C4-2B (cell line): ENCODE measurements around the gene CYP4F3.
A peak's percentile ranks its signal among the peaks of the same experiment; 100 is the strongest.

Source experiments
- H3K27ac ChIP-seq: fragments of 450-650 bp; 2 replicates; pipeline ENCODE4 v1.5.1; 2017
- ZFX ChIP-seq: fragments of 450-650 bp; IDR thresholded peaks from 2 replicates; pipeline ENCODE4 v1.6.1; 2017
- TF ChIP-seq, protein P1 (sequence below): fragments of 450-650 bp; conservative IDR thresholded peaks from 2 replicates; pipeline ENCODE4 v1.5.1; 2017; ENCODE audit warnings: mild to moderate bottlenecking

The CYP4F3 gene

GRCh38 chr19:15666186-15666585, 25.5 kb downstream of the CYP4F3 start:
- TF ChIP-seq ZFX = no peak

DNA sequence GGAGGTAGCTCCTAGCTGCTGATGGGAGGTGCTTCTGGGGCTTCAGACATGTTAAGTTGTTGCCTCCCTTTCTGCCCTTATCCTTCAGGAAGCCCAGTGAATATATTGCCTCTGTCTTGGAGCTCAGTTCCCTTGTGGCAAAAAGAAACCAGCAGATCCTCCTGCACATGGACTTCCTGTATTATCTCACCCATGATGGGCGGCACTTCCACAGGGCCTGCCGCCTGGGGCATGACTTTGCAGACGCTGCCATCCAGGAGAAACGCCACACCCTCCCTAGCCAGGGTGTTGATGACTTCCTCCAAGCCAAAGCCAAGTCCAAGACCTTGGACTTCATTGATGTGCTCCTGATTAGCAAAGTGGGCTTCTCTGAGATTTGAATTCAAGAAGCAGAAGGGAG, 26.2 kb downstream of the CYP4F3 start:
- no peak overlapping the region for H3K27ac ChIP-seq
- TF ChIP-seq, protein P1, sequence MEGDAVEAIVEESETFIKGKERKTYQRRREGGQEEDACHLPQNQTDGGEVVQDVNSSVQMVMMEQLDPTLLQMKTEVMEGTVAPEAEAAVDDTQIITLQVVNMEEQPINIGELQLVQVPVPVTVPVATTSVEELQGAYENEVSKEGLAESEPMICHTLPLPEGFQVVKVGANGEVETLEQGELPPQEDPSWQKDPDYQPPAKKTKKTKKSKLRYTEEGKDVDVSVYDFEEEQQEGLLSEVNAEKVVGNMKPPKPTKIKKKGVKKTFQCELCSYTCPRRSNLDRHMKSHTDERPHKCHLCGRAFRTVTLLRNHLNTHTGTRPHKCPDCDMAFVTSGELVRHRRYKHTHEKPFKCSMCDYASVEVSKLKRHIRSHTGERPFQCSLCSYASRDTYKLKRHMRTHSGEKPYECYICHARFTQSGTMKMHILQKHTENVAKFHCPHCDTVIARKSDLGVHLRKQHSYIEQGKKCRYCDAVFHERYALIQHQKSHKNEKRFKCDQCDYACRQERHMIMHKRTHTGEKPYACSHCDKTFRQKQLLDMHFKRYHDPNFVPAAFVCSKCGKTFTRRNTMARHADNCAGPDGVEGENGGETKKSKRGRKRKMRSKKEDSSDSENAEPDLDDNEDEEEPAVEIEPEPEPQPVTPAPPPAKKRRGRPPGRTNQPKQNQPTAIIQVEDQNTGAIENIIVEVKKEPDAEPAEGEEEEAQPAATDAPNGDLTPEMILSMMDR = no peak
- TF ChIP-seq ZFX = no peak

More at GRCh38 chr19:15666186-15666585, 25.5 kb downstream of the CYP4F3 start:
- H3K27ac ChIP-seq = no peak overlapping the region

DNA sequence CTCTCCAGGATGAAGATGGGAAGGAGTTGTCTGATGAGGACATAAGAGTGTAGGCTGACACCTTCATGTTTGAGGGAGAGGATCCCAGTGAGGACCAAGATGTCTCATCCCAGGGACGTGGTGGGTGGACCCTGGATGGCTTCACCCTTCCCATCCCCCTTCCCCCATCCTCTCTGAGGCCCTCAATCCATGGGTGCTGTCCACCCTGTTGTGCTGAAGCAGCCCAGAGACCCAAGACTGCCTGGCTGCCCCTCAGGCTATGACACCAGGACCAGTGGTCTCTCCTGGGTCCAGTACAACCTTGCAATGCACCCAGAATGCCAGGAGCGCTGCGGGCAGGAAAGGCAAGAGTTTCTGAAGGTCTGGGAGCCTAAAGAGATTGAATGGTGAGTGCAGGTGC, 28.7 kb downstream of the CYP4F3 start:
- H3K27ac ChIP-seq = no peak overlapping the region
- no peak for TF ChIP-seq ZFX
- TF ChIP-seq, protein P1 = no peak

DNA sequence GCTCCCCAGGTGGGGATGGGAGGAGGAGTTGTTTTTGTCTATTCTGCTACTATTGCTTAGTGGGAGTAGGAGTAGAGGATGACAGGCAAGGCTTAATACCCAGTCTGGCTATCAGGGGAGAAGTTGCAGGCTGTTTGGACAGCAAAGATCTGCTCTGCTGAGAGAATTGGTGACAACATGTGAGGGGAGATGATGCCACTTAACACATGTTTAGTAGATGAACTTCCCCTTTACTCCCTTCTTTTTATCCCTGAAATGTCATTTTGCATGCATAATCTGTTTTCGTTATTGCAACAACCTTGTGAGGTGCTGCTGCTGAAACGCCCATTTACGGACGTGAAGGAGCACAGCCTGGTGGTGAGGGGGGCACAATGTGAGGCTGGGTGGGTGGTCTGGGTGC, 29.2 kb downstream of the CYP4F3 start:
- H3K27ac ChIP-seq = no peak overlapping the region
- TF ChIP-seq, protein P1 = no peak
- TF ChIP-seq ZFX = no peak

DNA sequence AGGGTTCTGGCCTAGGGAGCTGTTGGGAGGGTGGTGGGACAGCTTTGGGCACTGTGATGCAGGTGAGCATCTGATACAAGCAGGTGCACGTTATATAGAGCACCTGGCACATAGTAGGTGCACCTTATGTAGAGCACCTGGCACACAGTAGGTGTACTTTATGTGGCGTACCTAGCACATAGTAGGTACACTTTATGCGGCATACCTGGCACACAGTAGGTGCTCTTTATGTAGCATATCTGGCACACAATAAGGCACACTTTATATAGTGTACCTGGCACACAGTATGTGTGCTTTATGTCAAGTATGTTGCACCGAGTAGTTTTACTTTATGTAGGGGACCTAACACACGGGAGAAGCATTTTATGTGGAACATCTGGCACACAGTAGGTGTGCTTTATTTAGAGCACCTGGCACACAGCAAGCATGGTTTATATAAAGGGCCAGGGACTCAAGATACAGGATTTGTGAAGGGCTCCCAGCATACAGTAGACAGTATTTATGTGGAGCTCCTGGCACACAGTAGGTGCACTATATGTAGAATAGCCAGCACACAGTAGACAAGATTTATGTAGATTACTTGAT, 30.6 kb downstream of the CYP4F3 start:
- no peak overlapping the region for H3K27ac ChIP-seq
- TF ChIP-seq ZFX = no peak
- TF ChIP-seq, protein P1 = no peak

GRCh38 chr19:15671891-15672579, 31.3 kb downstream of the CYP4F3 start:
- TF ChIP-seq ZFX = no peak
- TF ChIP-seq, protein P1 = no peak
- peak overlapping the region; percentile 3; the same call in 1 of the 2 replicates for H3K27ac ChIP-seq

- TF ChIP-seq, protein P1 = no peak
- TF ChIP-seq ZFX = no peak
- peak within 1 kb of the TSS; percentile 3; the same call in 1 of the 2 replicates for H3K27ac ChIP-seq
Measured at GRCh38 chr19:15672580-15673175, 32.0 kb downstream of the CYP4F3 start, which contains the start of gene CYP4F12. Gene CYP4F12 (plus strand): TSS chr19:15673087. CDS start chr19:15673530, 443 bp downstream.
